Urothelium cell line (cell line): ENCODE results near the gene PCDHGA1.
"Not testable (repeated sequence)": the region's sequence is repeated elsewhere in the genome, so short reads cannot be mapped to it uniquely, and the experiment has no call there.

Source experiments
- DNase-seq: peaks from one replicate; pipeline ENCODE4 v3.0.0; 2011; ENCODE audit warnings: low spot score, mixed read lengths
- FAIRE-seq: peaks from 2 replicates; lab custom pipeline; 2011; peaks lifted over from hg19 to GRCh38; lab: Jason Lieb, UNC

The PCDHGA1 gene

GRCh38 chr5:141375444-141376155 is 45.3 kb downstream of the PCDHGA1 start:
- DNase-seq, FAIRE-seq: not testable (repeated sequence)

- DNase-seq (no peak), FAIRE-seq (no peak)
Observed at GRCh38 chr5:141382469-141383294, 52.4 kb downstream of the PCDHGA1 start, which contains the start of gene PCDHGA7. PCDHGA7 (plus strand) TSS chr5:141382742; CDS start chr5:141382900, 158 bp downstream.

GRCh38 chr5:141383345-141383744 is 53.0 kb downstream of the PCDHGA1 start:
- DNase-seq (no peak), FAIRE-seq (no peak)

GRCh38 chr5:141384471-141385267 is 54.4 kb downstream of the PCDHGA1 start:
- FAIRE-seq (no peak), DNase-seq (no peak)

- FAIRE-seq (peak; percentile 20), DNase-seq (peak; percentile 14)
Observed at GRCh38 chr5:141387557-141388311, 57.4 kb downstream of the PCDHGA1 start, which contains the start of gene PCDHGB4. PCDHGB4 (plus strand) TSS chr5:141387698; CDS start chr5:141387885, 187 bp downstream.

GRCh38 chr5:141388661-141389060 is 58.3 kb downstream of the PCDHGA1 start:
- no peak for FAIRE-seq

GRCh38 chr5:141389153-141390042 is 59.1 kb downstream of the PCDHGA1 start:
- FAIRE-seq = no peak
- DNase-seq = no peak

More at GRCh38 chr5:141388661-141389060, 58.3 kb downstream of the PCDHGA1 start:
- DNase-seq = no peak

GRCh38 chr5:141392429-141393198 is 62.3 kb downstream of the PCDHGA1 start, which contains the start of gene PCDHGA8:
PCDHGA8 (plus strand) TSS chr5:141392633; CDS start chr5:141392814, 181 bp downstream.
- no peak for DNase-seq
- FAIRE-seq = no peak

- DNase-seq (no peak), FAIRE-seq (no peak)
Observed at GRCh38 chr5:141393267-141393666, 63.0 kb downstream of the PCDHGA1 start.

- not testable (repeated sequence) for FAIRE-seq, DNase-seq
Observed at GRCh38 chr5:141394401-141395187, 64.3 kb downstream of the PCDHGA1 start.

- not testable (repeated sequence) for FAIRE-seq
- DNase-seq = peak; percentile 12
Observed at GRCh38 chr5:141397756-141398551, 67.6 kb downstream of the PCDHGA1 start, which contains the start of gene PCDHGB5. PCDHGB5 (plus strand) TSS chr5:141397947; CDS start chr5:141398128, 181 bp downstream.

- DNase-seq (no peak), FAIRE-seq (no peak)
Observed at GRCh38 chr5:141398608-141399007, 68.3 kb downstream of the PCDHGA1 start.

- DNase-seq = no peak
- FAIRE-seq = no peak
Observed at GRCh38 chr5:141399555-141400258, 69.4 kb downstream of the PCDHGA1 start.

- FAIRE-seq = no peak
Observed at GRCh38 chr5:141402553-141403243, 72.4 kb downstream of the PCDHGA1 start, which contains the start of gene PCDHGA9. PCDHGA9 (plus strand) TSS chr5:141402778; CDS start chr5:141402953, 175 bp downstream.

GRCh38 chr5:141403387-141403786 is 73.1 kb downstream of the PCDHGA1 start:
- no peak for DNase-seq
- FAIRE-seq = no peak

More at GRCh38 chr5:141402553-141403243, 72.4 kb downstream of the PCDHGA1 start, which contains the start of gene PCDHGA9:
- DNase-seq = no peak
